ENCODE data around the gene POLE. TPM values are rescaled to one million over a fixed set of nuclear protein-coding genes. Genes with fewer than 3 reads are reported as not detected.

Gene POLE
- total and polyA plus RNA-seq, 8 donors, result 29.2 to 60.5 (median 56.0) TPM

DNA sequence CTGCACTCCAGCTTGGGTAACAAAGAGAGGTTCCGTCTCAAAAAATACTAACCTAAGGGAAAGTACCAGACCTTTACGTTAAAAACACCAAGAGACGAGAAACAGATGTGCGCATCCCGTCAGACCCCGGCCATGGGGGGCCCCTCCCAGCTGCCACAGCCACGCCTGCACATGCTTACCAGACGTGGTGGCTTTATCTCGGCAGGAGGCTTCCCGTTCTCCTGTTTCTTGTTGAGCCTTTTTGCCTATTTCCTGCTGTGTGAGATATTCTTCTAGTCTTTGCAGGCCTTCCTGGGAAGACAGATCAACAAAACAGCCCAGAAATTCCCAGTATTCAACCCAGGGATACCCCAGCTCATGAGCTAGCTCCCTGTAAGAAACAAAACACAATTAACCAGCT is 47.1 kb upstream of the POLE start:
- Histone ChIP-seq H3K4me3 (no peak overlapping the region), H3K4me1 (no peaks in the 10 kb centered on the region), H3K27ac (no peak overlapping the region), H3K27me3 (no peaks in the 10 kb centered on the region), H3K36me3 (peaks cover 0 to 96% of the 10 kb centered on the region in 2 donors), H3K9me3 (no peaks in the 10 kb centered on the region)
- ATAC-seq (no peak), DNase-seq (peak in 1 of 4 donors; percentile 53)
- TF ChIP-seq, protein P1, sequence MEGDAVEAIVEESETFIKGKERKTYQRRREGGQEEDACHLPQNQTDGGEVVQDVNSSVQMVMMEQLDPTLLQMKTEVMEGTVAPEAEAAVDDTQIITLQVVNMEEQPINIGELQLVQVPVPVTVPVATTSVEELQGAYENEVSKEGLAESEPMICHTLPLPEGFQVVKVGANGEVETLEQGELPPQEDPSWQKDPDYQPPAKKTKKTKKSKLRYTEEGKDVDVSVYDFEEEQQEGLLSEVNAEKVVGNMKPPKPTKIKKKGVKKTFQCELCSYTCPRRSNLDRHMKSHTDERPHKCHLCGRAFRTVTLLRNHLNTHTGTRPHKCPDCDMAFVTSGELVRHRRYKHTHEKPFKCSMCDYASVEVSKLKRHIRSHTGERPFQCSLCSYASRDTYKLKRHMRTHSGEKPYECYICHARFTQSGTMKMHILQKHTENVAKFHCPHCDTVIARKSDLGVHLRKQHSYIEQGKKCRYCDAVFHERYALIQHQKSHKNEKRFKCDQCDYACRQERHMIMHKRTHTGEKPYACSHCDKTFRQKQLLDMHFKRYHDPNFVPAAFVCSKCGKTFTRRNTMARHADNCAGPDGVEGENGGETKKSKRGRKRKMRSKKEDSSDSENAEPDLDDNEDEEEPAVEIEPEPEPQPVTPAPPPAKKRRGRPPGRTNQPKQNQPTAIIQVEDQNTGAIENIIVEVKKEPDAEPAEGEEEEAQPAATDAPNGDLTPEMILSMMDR (IDR thresholded peaks at IDR 0.05), result no peak
- intact Hi-C loops (cut with DNase I), result no loop called here

DNA sequence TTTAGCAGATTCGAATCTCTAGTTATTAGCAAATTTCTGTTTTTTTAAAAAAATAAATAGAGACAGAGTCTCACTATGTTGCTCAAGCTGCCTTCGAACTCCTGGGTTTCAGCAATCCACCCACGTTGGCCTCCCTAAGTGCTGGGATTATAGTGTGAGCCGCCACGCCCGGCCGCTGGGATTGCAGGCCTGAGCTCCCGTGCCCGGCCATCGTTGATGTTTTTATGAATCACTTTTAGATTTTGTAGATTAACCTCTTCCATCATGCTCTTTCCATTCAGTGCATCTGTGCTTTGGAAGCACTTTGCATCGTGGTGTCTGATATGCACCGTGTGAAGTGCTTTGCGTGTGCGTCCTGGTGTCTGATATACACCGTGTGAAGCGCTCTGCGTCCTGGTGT is 44.4 kb upstream of the POLE start:
- H3K4me3 ChIP-seq, result no peak overlapping the region
- peaks cover 0 to 95% of the 10 kb centered on the region in 2 donors for H3K36me3 ChIP-seq
- no peak for ATAC-seq
- no peaks in the 10 kb centered on the region for H3K4me1 ChIP-seq
- H3K9me3 ChIP-seq, result no peaks in the 10 kb centered on the region
- H3K27me3 ChIP-seq, result no peaks in the 10 kb centered on the region
- DNase-seq, result peak in 1 of 4 donors; percentile 49
- TF ChIP-seq, protein P1 (IDR thresholded peaks at IDR 0.05), result no peak
- intact Hi-C loops (cut with DNase I), result no loop called here
- no peak overlapping the region for H3K27ac ChIP-seq

DNA sequence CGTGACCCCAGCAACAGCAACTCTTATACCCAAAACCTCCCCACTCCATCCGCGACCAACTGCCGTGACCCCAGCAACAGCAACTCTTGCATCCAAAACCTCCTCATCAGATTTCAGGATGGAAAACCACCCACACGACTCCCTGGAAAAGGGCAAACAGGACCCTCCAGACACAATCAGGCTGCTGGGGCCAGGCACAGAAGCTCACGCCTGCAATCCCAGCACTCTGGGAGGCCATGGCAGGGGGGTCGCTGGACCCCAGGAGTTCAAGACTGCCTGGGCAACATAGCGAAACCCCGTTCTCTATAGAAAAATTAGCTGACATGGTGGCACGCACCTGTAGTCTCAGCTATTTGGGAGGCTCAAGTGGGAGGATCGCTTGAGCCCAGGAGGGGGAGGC is 43.2 kb upstream of the POLE start:
- Histone ChIP-seq H3K36me3 (peaks cover 0 to 95% of the 10 kb centered on the region in 2 donors), H3K4me1 (no peaks in the 10 kb centered on the region), H3K9me3 (no peaks in the 10 kb centered on the region), H3K27ac (no peak overlapping the region), H3K4me3 (no peak overlapping the region), H3K27me3 (no peaks in the 10 kb centered on the region)
- no peak for ATAC-seq
- intact Hi-C loops (cut with DNase I), result no loop called here
- TF ChIP-seq, protein P1 (IDR thresholded peaks at IDR 0.05), result no peak
- DNase-seq, result peak in 1 of 4 donors; percentile 43

DNA sequence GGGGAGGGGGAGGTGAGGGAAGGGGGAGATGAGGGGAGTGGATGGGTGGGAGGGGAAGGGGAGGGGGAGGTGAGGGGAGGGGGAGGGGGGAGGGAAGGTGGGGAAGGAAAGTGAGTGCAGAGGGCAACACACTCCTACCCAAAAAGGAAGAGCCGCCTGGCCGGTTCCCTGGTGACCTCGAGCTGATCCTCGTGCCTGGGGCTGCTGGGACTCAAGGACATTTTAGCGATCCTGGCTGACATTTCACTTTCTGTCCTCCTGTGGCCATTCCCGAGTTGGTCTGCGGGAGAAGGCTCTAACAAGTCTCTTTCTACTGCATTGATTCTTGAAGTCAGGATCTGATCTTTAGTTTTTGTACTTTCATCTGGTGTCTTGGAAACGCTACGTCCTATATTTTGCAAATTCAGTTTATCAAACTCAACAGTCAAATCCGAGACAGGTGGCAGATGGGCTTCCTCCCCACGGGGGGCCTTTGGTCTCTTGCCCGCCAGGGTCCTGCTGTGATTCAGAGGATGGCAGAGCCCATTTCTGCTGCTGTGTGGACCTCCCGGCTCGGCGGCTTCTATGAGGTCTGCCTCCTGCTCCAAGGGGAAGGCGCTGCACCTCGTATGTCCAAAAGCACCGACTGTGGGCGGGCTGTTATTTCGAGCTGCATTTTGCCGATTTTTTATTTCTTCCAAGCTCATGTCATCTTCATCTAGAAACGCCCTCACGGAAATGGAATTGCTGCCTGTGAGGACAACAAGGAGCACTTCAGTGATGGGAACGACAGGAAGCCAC is 42.6 kb upstream of the POLE start:
- no peaks in the 10 kb centered on the region for H3K9me3 ChIP-seq
- intact Hi-C loops (cut with DNase I), result no loop called here
- no peak overlapping the region for H3K4me3 ChIP-seq
- TF ChIP-seq, protein P1 (IDR thresholded peaks at IDR 0.05), result no peak
- no peak overlapping the region for H3K27ac ChIP-seq
- no peaks in the 10 kb centered on the region for H3K27me3 ChIP-seq
- ATAC-seq (no peak), DNase-seq (peak in 2 of 4 donors; percentile 3 to 25)
- H3K36me3 ChIP-seq, result peaks cover 0 to 95% of the 10 kb centered on the region in 2 donors
- no peaks in the 10 kb centered on the region for H3K4me1 ChIP-seq

DNA sequence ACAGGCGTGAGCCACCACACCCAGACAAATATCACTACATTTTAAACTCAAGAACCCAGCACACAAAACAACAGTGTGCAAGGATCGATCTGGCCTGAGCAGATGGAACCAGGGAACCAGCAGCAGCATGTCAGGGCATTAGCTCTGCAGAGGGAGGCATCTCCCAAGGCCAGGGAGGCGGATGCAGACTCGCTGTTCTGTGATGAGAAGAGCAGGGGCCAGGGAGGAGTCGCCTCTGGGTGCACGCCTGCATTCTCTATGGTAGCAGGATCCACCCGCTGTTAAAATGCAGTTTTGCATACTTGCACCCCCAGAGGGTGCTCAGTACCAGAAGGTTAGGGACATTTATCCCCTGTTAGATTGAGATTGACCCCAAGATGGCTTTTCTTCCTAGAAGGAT is 41.4 kb upstream of the POLE start:
- TF ChIP-seq, protein P1 (IDR thresholded peaks at IDR 0.05), result no peak
- intact Hi-C loops (cut with DNase I), result no loop called here
- no peak overlapping the region for H3K27ac ChIP-seq
- H3K9me3 ChIP-seq, result no peaks in the 10 kb centered on the region
- DNase-seq (peak in 1 of 4 donors; percentile 38), ATAC-seq (no peak)
- peaks cover 0 to 95% of the 10 kb centered on the region in 2 donors for H3K36me3 ChIP-seq
- H3K4me3 ChIP-seq, result no peak overlapping the region
- H3K27me3 ChIP-seq, result no peaks in the 10 kb centered on the region
- no peaks in the 10 kb centered on the region for H3K4me1 ChIP-seq
